ENCODE results near the gene TMEM165.
"Not testable (repeated sequence)": the region's sequence is repeated elsewhere in the genome, so short reads cannot be mapped to it uniquely, and the experiment has no call there.

Gene TMEM165

GRCh38 chr4:55354648-55355047 is 41.1 kb upstream of the TMEM165 start:
- DNase-seq (ENCODE audit: insufficient read length, low spot score), result no peak
- no peak for TF ChIP-seq POLR2AphosphoS5 (IDR thresholded peaks at IDR 0.05; ENCODE audit: low read depth, low read length)
- no peak for TF ChIP-seq POLR2A (IDR thresholded peaks at IDR 0.05; ENCODE audit: low read depth, low read length)
- TF ChIP-seq PAX5 (IDR thresholded peaks at IDR 0.05; ENCODE audit: insufficient read depth, low read length, severe bottlenecking), result no peak
- TF ChIP-seq TAF1 (IDR thresholded peaks at IDR 0.05; ENCODE audit: low read depth, low read length), result no peak
- TF ChIP-seq SPI1 (IDR thresholded peaks at IDR 0.05; ENCODE audit: low read depth, low read length), result no peak
- no peak for FAIRE-seq

GRCh38 chr4:55355555-55355954 is 40.2 kb upstream of the TMEM165 start:
- TF ChIP-seq POLR2AphosphoS5 (IDR thresholded peaks at IDR 0.05; ENCODE audit: low read depth, low read length), result no peak
- no peak for FAIRE-seq
- DNase-seq (ENCODE audit: insufficient read length, low spot score), result no peak

GRCh38 chr4:55356991-55357461 is 38.7 kb upstream of the TMEM165 start:
- FAIRE-seq, result no peak
- DNase-seq (ENCODE audit: insufficient read length, low spot score), result no peak
- no peak for TF ChIP-seq POLR2AphosphoS5 (IDR thresholded peaks at IDR 0.05; ENCODE audit: low read depth, low read length)
- no peak for TF ChIP-seq POU2F2 (IDR thresholded peaks at IDR 0.05; ENCODE audit: low read depth, low read length)
- no peak for TF ChIP-seq PAX5 (IDR thresholded peaks at IDR 0.05; ENCODE audit: insufficient read depth, low read length, severe bottlenecking)
- no peak for TF ChIP-seq POLR2A (IDR thresholded peaks at IDR 0.05; ENCODE audit: low read depth, low read length)
- no peak for TF ChIP-seq SPI1 (IDR thresholded peaks at IDR 0.05; ENCODE audit: low read depth, low read length)
- no peak for TF ChIP-seq TAF1 (IDR thresholded peaks at IDR 0.05; ENCODE audit: low read depth, low read length)

- DNase-seq (ENCODE audit: insufficient read length, low spot score), result no peak
- TF ChIP-seq PAX5 (IDR thresholded peaks at IDR 0.05; ENCODE audit: insufficient read depth, low read length, severe bottlenecking) (no peak), POLR2A (IDR thresholded peaks at IDR 0.05; ENCODE audit: low read depth, low read length) (no peak), POLR2AphosphoS5 (IDR thresholded peaks at IDR 0.05; ENCODE audit: low read depth, low read length) (no peak), SPI1 (IDR thresholded peaks at IDR 0.05; ENCODE audit: low read depth, low read length) (no peak), POU2F2 (IDR thresholded peaks at IDR 0.05; ENCODE audit: low read depth, low read length) (no peak), TAF1 (IDR thresholded peaks at IDR 0.05; ENCODE audit: low read depth, low read length) (no peak)
- FAIRE-seq, result no peak
Observed at GRCh38 chr4:55358246-55358645, 37.5 kb upstream of the TMEM165 start.

- TF ChIP-seq POU2F2 (IDR thresholded peaks at IDR 0.05; ENCODE audit: low read depth, low read length), result peak; percentile 42; the same call in 1 of the 2 replicates
- TF ChIP-seq TAF1 (IDR thresholded peaks at IDR 0.05; ENCODE audit: low read depth, low read length), result no peak
- peak; percentile 17 for DNase-seq (ENCODE audit: insufficient read length, low spot score)
- FAIRE-seq, result peak; percentile 31
Observed at GRCh38 chr4:55358668-55359067, 37.1 kb upstream of the TMEM165 start.

GRCh38 chr4:55359397-55359916 is 36.3 kb upstream of the TMEM165 start:
- TF ChIP-seq POU2F2 (IDR thresholded peaks at IDR 0.05; ENCODE audit: low read depth, low read length) (no peak), SPI1 (IDR thresholded peaks at IDR 0.05; ENCODE audit: low read depth, low read length) (no peak), POLR2AphosphoS5 (IDR thresholded peaks at IDR 0.05; ENCODE audit: low read depth, low read length) (no peak), POLR2A (IDR thresholded peaks at IDR 0.05; ENCODE audit: low read depth, low read length) (no peak), TAF1 (IDR thresholded peaks at IDR 0.05; ENCODE audit: low read depth, low read length) (no peak), PAX5 (IDR thresholded peaks at IDR 0.05; ENCODE audit: insufficient read depth, low read length, severe bottlenecking) (no peak)
- DNase-seq (ENCODE audit: insufficient read length, low spot score) (no peak), FAIRE-seq (no peak)

GRCh38 chr4:55362938-55363337 is 32.8 kb upstream of the TMEM165 start:
- DNase-seq (ENCODE audit: insufficient read length, low spot score); FAIRE-seq: not testable (repeated sequence)

- FAIRE-seq, result no peak
- TF ChIP-seq SPI1 (IDR thresholded peaks at IDR 0.05; ENCODE audit: low read depth, low read length), result no peak
- no peak for TF ChIP-seq POU2F2 (IDR thresholded peaks at IDR 0.05; ENCODE audit: low read depth, low read length)
- TF ChIP-seq POLR2A (IDR thresholded peaks at IDR 0.05; ENCODE audit: low read depth, low read length), result no peak
- TF ChIP-seq TAF1 (IDR thresholded peaks at IDR 0.05; ENCODE audit: low read depth, low read length), result no peak
- no peak for TF ChIP-seq PAX5 (IDR thresholded peaks at IDR 0.05; ENCODE audit: insufficient read depth, low read length, severe bottlenecking)
- no peak for TF ChIP-seq POLR2AphosphoS5 (IDR thresholded peaks at IDR 0.05; ENCODE audit: low read depth, low read length)
Observed at GRCh38 chr4:55363691-55364351, 31.9 kb upstream of the TMEM165 start.

GRCh38 chr4:55364691-55365344 is 30.9 kb upstream of the TMEM165 start:
- DNase-seq (ENCODE audit: insufficient read length, low spot score) (no peak), FAIRE-seq (no peak)
- TF ChIP-seq POLR2AphosphoS5 (IDR thresholded peaks at IDR 0.05; ENCODE audit: low read depth, low read length) (no peak), TAF1 (IDR thresholded peaks at IDR 0.05; ENCODE audit: low read depth, low read length) (no peak), PAX5 (IDR thresholded peaks at IDR 0.05; ENCODE audit: insufficient read depth, low read length, severe bottlenecking) (no peak), SPI1 (IDR thresholded peaks at IDR 0.05; ENCODE audit: low read depth, low read length) (no peak), POLR2A (IDR thresholded peaks at IDR 0.05; ENCODE audit: low read depth, low read length) (no peak), POU2F2 (IDR thresholded peaks at IDR 0.05; ENCODE audit: low read depth, low read length) (no peak)

More at GRCh38 chr4:55363691-55364351, 31.9 kb upstream of the TMEM165 start:
- DNase-seq (ENCODE audit: insufficient read length, low spot score), result no peak

- DNase-seq (ENCODE audit: insufficient read length, low spot score) (no peak), FAIRE-seq (no peak)
- TF ChIP-seq POLR2A (IDR thresholded peaks at IDR 0.05; ENCODE audit: low read depth, low read length) (no peak), SPI1 (IDR thresholded peaks at IDR 0.05; ENCODE audit: low read depth, low read length) (no peak), TAF1 (IDR thresholded peaks at IDR 0.05; ENCODE audit: low read depth, low read length) (no peak), POU2F2 (IDR thresholded peaks at IDR 0.05; ENCODE audit: low read depth, low read length) (no peak), PAX5 (IDR thresholded peaks at IDR 0.05; ENCODE audit: insufficient read depth, low read length, severe bottlenecking) (no peak), POLR2AphosphoS5 (IDR thresholded peaks at IDR 0.05; ENCODE audit: low read depth, low read length) (no peak)
Observed at GRCh38 chr4:55365345-55365728, 30.4 kb upstream of the TMEM165 start.
